Activated B cell treated with CpG ODN at 0.5 μM for 24 hours (primary cell): Measurements from ENCODE around the gene CACNG7. TPM values are rescaled to one million over a fixed set of nuclear protein-coding genes. Genes with fewer than 3 reads are reported as not detected.
A peak's percentile ranks its signal among the peaks of the same experiment; 100 is the strongest.

ENCODE experiments used
- ATAC-seq: fragments of 200-7000 bp; cut with Tn5 transposase; one replicate; pipeline ENCODE4 v1.10.0; 2021; ENCODE audit warnings: low read depth, mild to moderate bottlenecking, moderate library complexity
- CTCF ChIA-PET: fragments of 350-600 bp; sonication (Branson Sonifier 250); formaldehyde crosslinking; loops from one replicate; lab custom pipeline; 2021; ENCODE audit warnings: antibody characterized with exemption; lab: Charles Lee
- POLR2A ChIA-PET: fragments of 350-600 bp; sonication (Branson Sonifier 250); formaldehyde crosslinking; loops from one replicate; lab custom pipeline; 2021; ENCODE audit warnings: antibody characterized with exemption; lab: Charles Lee
- DNase-seq: peaks from one replicate; pipeline ENCODE4 v3.0.0; 2022
- H3K27ac Mint-ChIP-seq: one replicate; pipeline ENCODE4 v1.8.0; 2020; ENCODE audit warnings: mixed read lengths
- H3K27me3 Mint-ChIP-seq: one replicate; pipeline ENCODE4 v1.8.0; 2021; ENCODE audit warnings: mixed read lengths
- H3K36me3 Mint-ChIP-seq: one replicate; pipeline ENCODE4 v1.8.0; 2021; ENCODE audit warnings: low read depth, mixed read lengths
- H3K4me1 Mint-ChIP-seq: one replicate; pipeline ENCODE4 v1.8.0; 2021; ENCODE audit warnings: mixed read lengths
- H3K4me3 Mint-ChIP-seq: one replicate; pipeline ENCODE4 v1.8.0; 2020; ENCODE audit warnings: mild to moderate bottlenecking, mixed read lengths
- H3K9me3 Mint-ChIP-seq: one replicate; pipeline ENCODE4 v1.8.0; 2020; ENCODE audit warnings: mixed read lengths
- CTCF ChIP-seq: fragments of 200-600 bp; IDR thresholded peaks from one replicate; pipeline ENCODE4 v1.8.0; 2022; ENCODE audit warnings: antibody characterized with exemption, mild to moderate bottlenecking
- intact Hi-C: fragments of 100-400 bp; cut with micrococcal nuclease; formaldehyde crosslinking; loops from one replicate; pipeline ENCODE4 v1.15.1; 2024
- total RNA-seq: library from RNA; stranded (reverse); gene quantifications from 2 replicates; pipeline ENCODE4 v1.2.3, GENCODE V29; 2022

CACNG7 gene
- total RNA-seq, 1 donor from 2014 or later, result not detected

DNA sequence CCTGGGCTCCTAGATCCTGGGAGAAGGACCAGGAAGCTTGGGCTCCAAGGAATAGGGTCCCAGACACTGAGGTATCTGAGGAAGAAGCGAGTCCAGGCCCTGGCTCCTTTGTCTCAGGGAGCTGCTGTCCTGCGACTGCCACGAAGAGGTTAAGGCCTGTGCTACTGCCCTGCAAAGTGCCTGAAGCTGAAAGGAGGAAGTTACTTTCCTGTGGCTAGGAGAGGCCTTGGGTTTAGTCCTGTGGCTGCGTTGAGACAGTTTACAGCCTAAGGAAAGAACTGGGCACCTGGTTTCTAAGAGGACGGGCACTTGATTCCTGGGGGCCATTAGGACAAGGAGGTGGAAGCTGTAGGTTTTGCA is 38.6 kb upstream of the CACNG7 start:
- peak overlapping the region; percentile 71 for H3K4me3 Mint-ChIP-seq
- H3K27me3 Mint-ChIP-seq, result no peaks in the 10 kb centered on the region
- intact Hi-C loops, result no loop called here
- peaks cover 67% of the 10 kb centered on the region for H3K4me1 Mint-ChIP-seq
- ChIA-PET CTCF (no interaction called here), POLR2A (interaction anchor here (0.6 to 1.5 kb wide), 4 partner anchors 9 to 23 kb away, joined by 3 to 7 read pairs (median 4); partner anchors contain the start of gene PRKCG)
- H3K9me3 Mint-ChIP-seq, result no peaks in the 10 kb centered on the region
- DNase-seq, result peak; percentile 34
- peaks cover 23% of the 10 kb centered on the region for H3K36me3 Mint-ChIP-seq
- H3K27ac Mint-ChIP-seq, result peak overlapping the region; percentile 86
- no peak for ATAC-seq
- TF ChIP-seq CTCF, result no peak

- Mint-ChIP-seq H3K27me3 (no peaks in the 10 kb centered on the region), H3K9me3 (no peaks in the 10 kb centered on the region), H3K36me3 (peaks cover 25% of the 10 kb centered on the region), H3K27ac (peak overlapping the region; percentile 86), H3K4me3 (peak overlapping the region; percentile 61), H3K4me1 (peaks cover 63% of the 10 kb centered on the region)
- ChIA-PET CTCF (no interaction called here), POLR2A (interaction anchor here (1.4 to 1.5 kb wide), 2 partner anchors 10 to 12 kb away, joined by 5 to 7 read pairs; partner anchors contain the start of gene PRKCG)
- ATAC-seq, result no peak
- DNase-seq, result no peak
- no peak for TF ChIP-seq CTCF
- intact Hi-C loops, result no loop called here
Measured at GRCh38 chr19:53871454-53871853, 37.6 kb upstream of the CACNG7 start.

DNA sequence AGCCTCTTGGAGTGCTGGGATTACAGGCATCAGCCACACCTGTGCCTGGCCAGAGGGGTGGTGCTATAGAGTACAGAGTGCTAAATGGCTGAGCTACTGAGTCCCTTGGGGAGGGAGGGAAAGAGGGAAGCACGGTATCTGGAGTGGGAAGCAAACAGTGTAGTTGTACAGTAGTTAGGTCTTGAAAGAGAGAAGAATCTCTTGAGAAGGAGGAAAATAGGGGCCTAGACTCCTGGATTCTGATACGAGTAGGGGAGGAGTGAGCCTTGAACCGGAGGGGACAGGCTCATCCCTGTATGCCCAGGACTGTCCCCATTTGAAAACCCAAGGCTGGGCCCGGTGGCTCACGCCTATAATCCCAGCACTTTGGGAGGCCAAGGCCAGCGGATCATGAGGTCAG is 36.3 kb upstream of the CACNG7 start:
- DNase-seq (no peak), ATAC-seq (no peak)
- intact Hi-C loops, result no loop called here
- TF ChIP-seq CTCF, result no peak
- H3K36me3 Mint-ChIP-seq, result peaks cover 25% of the 10 kb centered on the region
- no peak overlapping the region for H3K4me3 Mint-ChIP-seq
- ChIA-PET CTCF (no interaction called here), POLR2A (no interaction called here)
- H3K9me3 Mint-ChIP-seq, result no peaks in the 10 kb centered on the region
- peaks cover 63% of the 10 kb centered on the region for H3K4me1 Mint-ChIP-seq
- no peaks in the 10 kb centered on the region for H3K27me3 Mint-ChIP-seq
- H3K27ac Mint-ChIP-seq, result no peak overlapping the region

- H3K36me3 Mint-ChIP-seq, result peaks cover 25% of the 10 kb centered on the region
- H3K27me3 Mint-ChIP-seq, result peaks cover 5% of the 10 kb centered on the region
- no peaks in the 10 kb centered on the region for H3K9me3 Mint-ChIP-seq
- peaks cover 61% of the 10 kb centered on the region for H3K4me1 Mint-ChIP-seq
- intact Hi-C loops, result no loop called here
- H3K27ac Mint-ChIP-seq, result no peak overlapping the region
- H3K4me3 Mint-ChIP-seq, result no peak overlapping the region
- CTCF ChIA-PET, result no interaction called here
- no peak for TF ChIP-seq CTCF
- POLR2A ChIA-PET, result no interaction called here
- DNase-seq (no peak), ATAC-seq (no peak)
Measured at GRCh38 chr19:53873773-53874605, 35.1 kb upstream of the CACNG7 start.

GRCh38 chr19:53874606-53874990 is 34.5 kb upstream of the CACNG7 start:
- Mint-ChIP-seq H3K36me3 (peaks cover 25% of the 10 kb centered on the region), H3K4me3 (no peak overlapping the region), H3K9me3 (no peaks in the 10 kb centered on the region), H3K27me3 (peaks cover 7% of the 10 kb centered on the region), H3K4me1 (peaks cover 58% of the 10 kb centered on the region), H3K27ac (peak overlapping the region; percentile 30)
- ATAC-seq (no peak), DNase-seq (no peak)
- TF ChIP-seq CTCF, result no peak
- intact Hi-C loops, result no loop called here
- ChIA-PET CTCF (no interaction called here), POLR2A (no interaction called here)
